ENCODE data around the gene COTL1. TPM values are rescaled to one million over a fixed set of nuclear protein-coding genes. Genes with fewer than 3 reads are reported as not detected.

Gene COTL1
- total and polyA plus RNA-seq, 2 of the 13 experiments (the other 11 are each of a cell fraction or from before 2014, with no cell fraction given), result 8.7 to 16.9 TPM

GRCh38 chr16:84647828-84648594 is 30.1 kb upstream of the COTL1 start, which contains the start of gene KLHL36 (continued):
- TF ChIP-seq ZNF33A (CRISPR knock-in tag; IDR thresholded peaks at IDR 0.05; ENCODE audit: borderline replicate concordance) (no peak), ARNT2 (CRISPR knock-in tag; IDR thresholded peaks at IDR 0.05; ENCODE audit: low read depth) (peak; percentile 94), RBFOX2 (IDR thresholded peaks at IDR 0.05; ENCODE audit: low read depth, low read length) (peak; percentile 29; the same call in 1 of the 2 replicates), PRPF4 (IDR thresholded peaks at IDR 0.05; ENCODE audit: low read depth, low read length, poor library complexity, severe bottlenecking) (no peak), ZIK1 (CRISPR knock-in tag; IDR thresholded peaks at IDR 0.05; ENCODE audit: borderline replicate concordance, low read depth) (peak; percentile 39; the same call in 1 of the 2 replicates), KLF16 (CRISPR knock-in tag; IDR thresholded peaks at IDR 0.05) (peak in 1 of 2 experiments; percentile 42; a peak in 1 of 4 replicates), IKZF4 (CRISPR knock-in tag; IDR thresholded peaks at IDR 0.05; ENCODE audit: borderline replicate concordance, low read depth, not compliant biosample characterization) (peak; percentile 79), AKAP8 (CRISPR knock-in tag; IDR thresholded peaks at IDR 0.05) (peak; percentile 87), FLYWCH1 (CRISPR knock-in tag; IDR thresholded peaks at IDR 0.05) (no peak), REXO4 (CRISPR knock-in tag; IDR thresholded peaks at IDR 0.05; ENCODE audit: borderline replicate concordance) (peak; percentile 90), PHB2 (IDR thresholded peaks at IDR 0.05; ENCODE audit: partially characterized antibody) (no peak), MAF1 (CRISPR knock-in tag; IDR thresholded peaks at IDR 0.05; ENCODE audit: borderline replicate concordance) (no peak; the same call in 1 of the 2 replicates), AGO1 (IDR thresholded peaks at IDR 0.05; ENCODE audit: low read depth, low read length, poor library complexity, severe bottlenecking) (no peak), MXD3 (CRISPR knock-in tag; IDR thresholded peaks at IDR 0.05) (peak; percentile 87), ZNF562 (CRISPR knock-in tag; IDR thresholded peaks at IDR 0.05; ENCODE audit: borderline replicate concordance) (0 out of 2 replicates have a peak, but pooled peaks have one; percentile 41), ZNF572 (CRISPR knock-in tag; IDR thresholded peaks at IDR 0.05) (peak; percentile 77; the same call in 1 of the 2 replicates), ZNF280B (CRISPR knock-in tag; IDR thresholded peaks at IDR 0.05; ENCODE audit: borderline replicate concordance) (peak; percentile 97), AFF4 (CRISPR knock-in tag; IDR thresholded peaks at IDR 0.05) (no peak), TFDP2 (CRISPR knock-in tag; IDR thresholded peaks at IDR 0.05) (peak; percentile 63; the same call in 1 of the 2 replicates), ZNF652 (CRISPR knock-in tag; IDR thresholded peaks at IDR 0.05; ENCODE audit: borderline replicate concordance, low read depth) (no peak)
